GM15510 (cell line): ENCODE results near the gene MGRN1.

Experiments used
- POLR2A ChIP-seq: IDR thresholded peaks from 3 replicates; pipeline ENCODE4 v1.6.1; 2011; ENCODE audit warnings: borderline replicate concordance; ENCODE audit not compliant: insufficient read length; ENCODE audit errors: extremely low read depth

Gene MGRN1

DNA sequence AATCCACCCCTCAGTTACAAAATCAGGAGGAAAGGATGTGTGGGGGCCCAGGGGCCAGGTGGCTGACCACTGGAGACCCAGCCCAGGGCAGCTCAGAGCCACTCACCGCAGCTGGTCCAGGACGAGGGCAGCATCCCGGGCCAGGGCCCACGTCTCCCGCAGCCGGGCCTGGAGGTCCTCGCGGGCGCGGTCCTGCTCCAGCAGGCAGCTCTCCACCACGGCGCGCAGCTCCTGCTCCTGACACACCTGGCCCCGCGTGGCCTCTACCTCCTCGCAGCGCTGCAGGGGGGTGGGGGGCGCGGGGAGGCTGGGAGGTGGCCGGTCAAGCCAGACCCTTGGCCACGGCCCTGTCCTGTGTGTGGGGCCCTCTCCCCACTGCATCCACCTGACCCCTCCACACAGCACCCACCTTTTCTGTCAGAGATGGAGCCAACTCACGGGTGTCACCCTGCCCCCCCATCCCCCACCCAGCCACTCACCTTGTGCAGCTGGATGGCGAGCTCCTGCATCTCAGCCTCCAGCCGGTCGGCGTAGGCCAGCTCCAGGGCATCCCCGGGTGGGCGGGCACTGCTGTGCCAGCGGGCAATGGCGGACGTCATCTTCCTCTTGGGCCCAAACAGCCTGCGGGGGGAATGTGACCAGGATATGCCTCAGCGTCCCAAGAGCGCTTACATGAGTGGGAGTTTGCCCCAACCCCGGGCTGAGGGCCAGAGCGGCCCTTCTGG lies 73.9 kb downstream of the MGRN1 start:
- TF ChIP-seq POLR2A: no peak

GRCh38 chr16:4699046-4699556 lies 74.5 kb downstream of the MGRN1 start:
- TF ChIP-seq POLR2A: no peak

- TF ChIP-seq POLR2A: no peak
Observed at GRCh38 chr16:4700380-4700996, 75.9 kb downstream of the MGRN1 start.

GRCh38 chr16:4700997-4701743 lies 76.5 kb downstream of the MGRN1 start:
- no peak for TF ChIP-seq POLR2A

GRCh38 chr16:4701791-4702465 lies 77.3 kb downstream of the MGRN1 start:
- TF ChIP-seq POLR2A: no peak

DNA sequence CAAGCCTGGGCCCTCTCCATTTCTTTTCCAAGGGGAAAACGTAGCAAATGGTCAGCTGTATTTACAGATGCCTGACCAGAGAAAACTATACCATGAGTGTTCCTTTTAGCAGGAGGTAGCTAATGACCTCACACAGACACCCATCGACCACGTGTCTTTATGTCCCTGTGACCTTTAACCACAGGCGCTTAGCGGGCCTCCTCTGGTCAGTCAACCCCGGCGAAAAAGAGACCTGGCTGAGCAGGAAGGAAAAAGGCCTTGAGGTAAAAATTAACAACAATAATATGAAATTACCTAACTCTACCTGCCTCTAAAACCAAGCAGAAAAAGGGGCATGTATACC lies 77.8 kb downstream of the MGRN1 start:
- TF ChIP-seq POLR2A: no peak

- TF ChIP-seq POLR2A: no peak
Observed at GRCh38 chr16:4703906-4704305, 79.3 kb downstream of the MGRN1 start.

DNA sequence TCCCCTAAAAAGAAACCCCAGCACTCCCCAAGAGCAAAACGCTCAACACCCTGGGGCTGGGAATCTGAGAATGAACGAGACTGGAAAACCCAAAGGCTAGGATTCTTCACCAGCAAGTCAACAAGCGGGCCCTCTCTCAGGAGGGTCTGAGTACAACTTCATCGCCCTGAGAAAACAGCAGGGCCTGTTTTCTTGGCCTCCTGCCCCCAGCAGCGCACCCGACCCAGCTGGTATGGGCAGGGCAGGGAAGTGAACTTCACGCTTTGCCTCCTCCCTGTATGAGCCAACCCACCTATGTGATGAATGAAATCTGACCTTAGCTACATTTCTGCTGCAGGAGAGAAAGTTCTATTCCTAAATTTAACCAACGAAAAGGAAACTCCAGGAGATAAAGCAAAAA lies 79.9 kb downstream of the MGRN1 start:
- no peak for TF ChIP-seq POLR2A

GRCh38 chr16:4704913-4705312 lies 80.3 kb downstream of the MGRN1 start:
- no peak for TF ChIP-seq POLR2A

DNA sequence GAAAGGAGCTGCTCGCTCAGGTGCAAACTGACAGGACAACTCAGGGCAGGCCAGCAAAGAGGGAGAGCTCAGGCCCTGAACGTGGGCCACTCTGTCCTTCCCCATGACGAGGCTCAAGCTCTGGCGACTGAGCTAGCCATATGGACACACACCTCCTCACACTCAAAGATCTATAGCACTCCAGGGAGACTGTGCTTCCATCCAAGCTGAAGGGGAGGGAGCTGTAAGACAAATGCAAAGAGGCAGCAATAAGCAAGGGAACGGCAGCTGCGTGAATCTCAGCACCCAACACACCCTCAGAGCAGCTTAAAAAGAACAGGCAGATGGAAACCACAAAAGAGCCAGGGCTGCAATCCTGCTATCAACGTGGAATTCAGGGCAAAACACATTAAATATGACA lies 82.2 kb downstream of the MGRN1 start:
- no peak for TF ChIP-seq POLR2A

- TF ChIP-seq POLR2A: no peak
Observed at GRCh38 chr16:4709481-4709880, 84.9 kb downstream of the MGRN1 start.

GRCh38 chr16:4713663-4714501 lies 89.3 kb downstream of the MGRN1 start:
- TF ChIP-seq POLR2A: no peak

DNA sequence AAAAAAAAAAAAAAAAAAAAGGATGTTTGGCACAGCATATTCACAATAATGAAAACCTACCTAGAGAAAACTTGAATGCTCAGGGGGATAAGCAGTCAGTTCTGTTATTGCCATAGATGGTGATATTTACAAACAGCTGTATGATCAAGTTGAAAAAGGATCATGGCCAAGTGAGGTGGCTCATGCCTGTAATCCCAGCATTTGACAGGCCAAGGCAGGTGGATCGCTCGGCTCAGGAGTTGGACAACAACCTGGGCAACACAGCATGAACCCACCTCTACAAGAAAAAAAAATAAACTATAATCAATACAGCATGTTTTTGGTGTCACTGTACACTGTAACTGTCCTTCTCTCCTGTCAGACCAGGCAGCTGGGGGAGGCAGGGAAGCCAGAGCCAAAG lies 90.4 kb downstream of the MGRN1 start:
- no peak for TF ChIP-seq POLR2A

- no peak for TF ChIP-seq POLR2A
Observed at GRCh38 chr16:4718466-4718865, 93.8 kb downstream of the MGRN1 start.
